GM21360 (cell line): Measurements from ENCODE around the gene NOL3.
A peak's percentile ranks its signal among the peaks of the same experiment; 100 is the strongest.

ENCODE experiments used
- ATAC-seq: cut with Tn5 transposase; IDR thresholded peaks from one replicate; pipeline ENCODE4 v1.9.1; 2021; ENCODE audit warnings: mild to moderate bottlenecking, moderate library complexity; ENCODE audit not compliant: unreplicated experiment

The NOL3 gene

DNA sequence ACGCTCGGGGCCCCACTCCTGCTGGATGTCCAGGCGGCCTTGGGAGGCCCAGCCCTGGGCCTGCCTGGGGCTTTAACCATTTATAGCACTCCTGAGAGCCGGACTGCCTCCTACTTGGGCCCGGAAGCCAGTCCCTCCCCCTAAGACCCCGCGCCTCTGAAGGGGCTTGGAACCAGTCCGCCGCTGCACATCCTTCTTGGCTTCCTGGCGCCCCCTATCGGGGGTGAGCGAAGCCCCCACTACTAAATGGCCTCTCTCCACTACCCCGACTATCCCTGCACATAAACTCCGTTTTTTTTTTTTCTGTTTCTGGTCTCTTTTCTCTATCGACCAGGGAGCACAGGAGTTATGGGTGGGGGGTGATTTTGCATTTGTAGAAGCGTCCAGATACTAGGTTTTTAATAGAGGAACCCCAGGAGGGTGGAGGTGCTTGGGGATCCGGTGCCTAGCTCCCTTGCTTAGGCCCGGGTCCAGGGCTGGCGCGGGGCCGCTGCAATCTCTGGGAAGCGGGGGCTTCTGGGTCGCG lies 633 bp upstream of the NOL3 start:
- ATAC-seq, result no peak

- ATAC-seq, result peak; percentile 1
These were observed 761 bp downstream of the NOL3 start for GRCh38 chr16:67170949-67171649.

GRCh38 chr16:67173323-67173722 lies 3.0 kb downstream of the NOL3 start:
- ATAC-seq, result no peak

DNA sequence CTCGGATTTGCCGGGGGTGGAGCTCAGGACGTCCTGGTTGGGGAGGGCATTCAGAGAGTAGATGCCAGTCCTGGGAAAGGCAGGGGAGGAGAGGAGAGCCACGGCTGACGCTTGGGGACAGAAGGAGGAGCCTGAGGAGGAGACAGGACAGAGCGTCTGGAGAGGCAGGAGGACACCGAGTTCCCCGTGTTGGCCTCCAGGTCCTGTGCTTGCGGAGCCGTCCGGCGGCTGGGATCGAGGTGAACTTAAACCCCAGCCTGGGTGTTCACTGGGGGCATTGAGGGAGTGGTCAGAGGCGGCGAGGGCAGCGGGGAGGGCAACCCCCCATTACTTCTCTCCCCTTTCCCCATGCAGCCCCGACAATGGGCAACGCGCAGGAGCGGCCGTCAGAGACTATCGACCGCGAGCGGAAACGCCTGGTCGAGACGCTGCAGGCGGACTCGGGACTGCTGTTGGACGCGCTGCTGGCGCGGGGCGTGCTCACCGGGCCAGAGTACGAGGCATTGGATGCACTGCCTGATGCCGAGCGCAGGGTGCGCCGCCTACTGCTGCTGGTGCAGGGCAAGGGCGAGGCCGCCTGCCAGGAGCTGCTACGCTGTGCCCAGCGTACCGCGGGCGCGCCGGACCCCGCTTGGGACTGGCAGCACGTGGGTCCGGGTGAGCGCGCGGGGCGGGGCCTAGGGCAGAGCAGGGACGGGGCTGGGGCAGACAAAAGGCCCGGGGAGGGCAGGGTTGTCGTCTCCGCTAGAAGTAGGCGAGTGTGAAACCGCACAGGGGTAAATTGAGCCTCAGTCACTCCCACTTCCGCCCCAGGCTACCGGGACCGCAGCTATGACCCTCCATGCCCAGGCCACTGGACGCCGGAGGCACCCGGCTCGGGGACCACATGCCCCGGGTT lies 3.7 kb downstream of the NOL3 start:
- ATAC-seq, result peak; percentile 42

DNA sequence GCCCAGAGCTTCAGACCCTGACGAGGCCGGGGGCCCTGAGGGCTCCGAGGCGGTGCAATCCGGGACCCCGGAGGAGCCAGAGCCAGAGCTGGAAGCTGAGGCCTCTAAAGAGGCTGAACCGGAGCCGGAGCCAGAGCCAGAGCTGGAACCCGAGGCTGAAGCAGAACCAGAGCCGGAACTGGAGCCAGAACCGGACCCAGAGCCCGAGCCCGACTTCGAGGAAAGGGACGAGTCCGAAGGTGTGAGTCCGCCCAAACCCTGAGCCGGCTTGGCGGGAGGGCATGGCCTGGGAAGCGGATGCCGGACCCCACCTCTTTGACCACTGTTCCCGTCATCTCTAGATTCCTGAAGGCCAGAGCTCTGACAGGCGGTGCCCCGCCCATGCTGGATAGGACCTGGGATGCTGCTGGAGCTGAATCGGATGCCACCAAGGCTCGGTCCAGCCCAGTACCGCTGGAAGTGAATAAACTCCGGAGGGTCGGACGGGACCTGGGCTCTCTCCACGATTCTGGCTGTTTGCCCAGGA lies 4.4 kb downstream of the NOL3 start:
- no peak for ATAC-seq

DNA sequence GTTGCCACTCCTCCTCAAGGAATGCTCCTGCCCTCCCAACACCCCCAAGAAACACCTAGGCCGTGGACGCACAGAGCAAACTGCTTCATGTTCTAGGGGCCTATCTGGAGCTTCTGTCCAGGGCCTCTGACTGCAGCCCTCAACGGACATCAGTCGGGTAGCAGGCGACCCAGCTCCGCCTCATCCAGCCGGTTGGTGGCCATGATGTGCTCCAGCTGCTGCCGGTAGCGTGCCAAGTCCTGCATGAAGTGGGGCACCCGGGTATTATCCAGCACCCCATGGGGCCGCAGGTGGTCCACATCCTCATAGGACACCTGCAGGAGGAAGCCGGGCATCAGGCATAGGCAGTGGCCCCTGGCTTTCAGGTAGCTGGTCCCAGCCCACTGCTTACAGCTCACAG lies 6.3 kb downstream of the NOL3 start:
- no peak for ATAC-seq

DNA sequence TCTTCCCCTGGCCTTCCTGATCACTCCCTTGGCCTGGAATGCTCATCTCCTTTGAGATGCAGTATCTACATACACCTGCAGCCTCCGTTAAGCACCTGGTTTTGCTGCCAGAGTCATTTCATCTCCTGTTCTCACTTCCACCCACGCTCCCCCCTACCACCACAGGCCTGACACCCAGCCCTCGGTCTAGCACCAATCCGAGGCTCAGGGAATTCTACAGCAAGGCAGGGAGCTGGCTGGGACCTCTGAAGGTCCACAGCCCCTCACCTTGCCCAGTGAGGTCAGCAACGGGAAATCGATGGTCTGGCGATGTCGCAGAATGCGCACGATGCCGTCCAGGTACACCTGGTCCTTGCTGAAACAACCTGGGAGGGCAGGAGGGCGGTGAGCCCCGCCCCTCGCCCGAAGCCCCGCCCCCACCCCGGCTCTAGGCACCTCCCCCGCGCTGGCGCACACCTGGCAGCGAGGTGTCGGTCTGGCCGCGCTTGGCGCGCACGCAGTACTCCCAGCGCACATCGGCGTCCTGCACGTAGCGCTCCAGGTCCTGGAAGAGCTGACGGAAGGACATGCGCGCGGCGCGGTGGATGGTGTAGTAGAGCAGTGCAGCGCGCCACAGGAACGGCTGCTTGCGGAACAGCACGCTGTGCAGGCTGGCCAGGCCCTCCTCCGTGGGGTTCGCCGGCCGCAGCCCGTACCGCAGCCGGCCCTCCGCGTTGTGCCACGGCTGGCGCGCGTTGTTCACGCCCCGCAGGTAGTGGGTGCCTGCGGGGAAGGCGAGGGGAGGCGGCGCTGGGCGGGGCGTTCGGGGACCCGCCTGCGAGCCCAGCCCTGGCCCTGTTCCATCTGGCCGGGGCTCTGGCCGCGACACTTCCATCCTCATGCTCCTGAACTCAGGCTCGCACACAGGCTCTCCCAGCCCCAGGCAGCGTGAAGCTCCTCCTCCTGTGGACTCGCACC lies 7.7 kb downstream of the NOL3 start:
- no peak for ATAC-seq

DNA sequence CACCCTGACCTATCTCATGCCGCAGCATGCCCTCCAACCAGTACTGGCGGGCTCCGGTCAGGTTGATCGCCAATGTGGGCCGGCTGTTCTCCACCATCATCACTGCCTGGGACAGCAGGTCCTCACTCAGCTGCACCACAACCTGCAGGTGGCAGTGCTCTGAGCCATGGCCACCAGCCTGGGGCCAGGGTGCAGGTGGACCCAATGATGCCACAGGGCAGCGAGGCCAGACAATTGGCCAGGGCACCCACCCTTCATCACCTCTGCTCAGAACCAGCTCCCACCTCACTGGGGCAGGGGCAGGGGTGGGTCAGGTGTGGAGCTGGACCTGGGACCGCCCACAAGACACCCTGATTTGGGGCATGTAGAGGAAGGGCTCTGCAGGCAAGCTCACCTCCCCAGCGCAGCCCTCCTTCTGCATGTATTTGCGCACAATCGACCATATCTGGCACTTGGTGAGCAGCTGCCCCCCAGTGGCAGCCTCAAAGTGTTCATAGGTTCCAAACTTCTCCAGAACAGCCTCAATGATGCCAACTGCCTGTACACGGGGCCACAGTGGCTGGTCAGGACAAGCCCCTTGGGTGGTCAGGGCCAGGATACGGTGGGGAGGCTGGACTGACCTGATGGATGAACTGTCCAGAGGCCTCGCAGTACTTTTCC lies 9.2 kb downstream of the NOL3 start:
- ATAC-seq, result no peak

GRCh38 chr16:67180166-67180565 lies 9.8 kb downstream of the NOL3 start:
- no peak for ATAC-seq

DNA sequence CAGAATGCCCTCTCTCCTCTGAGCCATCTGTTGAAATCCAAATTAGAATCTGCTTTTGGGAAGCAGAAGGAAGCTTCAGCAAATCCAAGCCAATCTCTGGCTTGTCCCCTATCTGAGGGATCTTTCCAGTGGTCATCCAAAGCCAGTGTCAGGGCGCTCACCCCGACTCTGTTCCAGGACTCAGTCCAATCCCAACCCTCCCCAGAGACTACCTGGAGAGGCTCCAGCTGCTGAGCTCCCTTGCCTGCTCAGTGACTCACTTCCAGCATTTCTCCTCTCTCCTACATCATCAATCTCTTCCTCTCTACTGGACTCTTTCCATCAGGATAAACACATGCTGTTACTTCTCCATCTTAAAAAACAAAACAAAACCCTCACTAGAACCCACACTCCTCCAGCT lies 11.0 kb downstream of the NOL3 start:
- ATAC-seq, result no peak

- no peak for ATAC-seq
These were observed 11.9 kb downstream of the NOL3 start for GRCh38 chr16:67182288-67182687.

- ATAC-seq, result no peak
These were observed 12.9 kb downstream of the NOL3 start for GRCh38 chr16:67183284-67183626.

- ATAC-seq, result peak; percentile 90
These were observed 13.5 kb downstream of the NOL3 start, which contains the start of gene MATCAP1 for GRCh38 chr16:67183627-67184452. TSS of gene MATCAP1 (minus strand) at chr16:67183963. CDS start at chr16:67180610, 3,353 bp downstream.

DNA sequence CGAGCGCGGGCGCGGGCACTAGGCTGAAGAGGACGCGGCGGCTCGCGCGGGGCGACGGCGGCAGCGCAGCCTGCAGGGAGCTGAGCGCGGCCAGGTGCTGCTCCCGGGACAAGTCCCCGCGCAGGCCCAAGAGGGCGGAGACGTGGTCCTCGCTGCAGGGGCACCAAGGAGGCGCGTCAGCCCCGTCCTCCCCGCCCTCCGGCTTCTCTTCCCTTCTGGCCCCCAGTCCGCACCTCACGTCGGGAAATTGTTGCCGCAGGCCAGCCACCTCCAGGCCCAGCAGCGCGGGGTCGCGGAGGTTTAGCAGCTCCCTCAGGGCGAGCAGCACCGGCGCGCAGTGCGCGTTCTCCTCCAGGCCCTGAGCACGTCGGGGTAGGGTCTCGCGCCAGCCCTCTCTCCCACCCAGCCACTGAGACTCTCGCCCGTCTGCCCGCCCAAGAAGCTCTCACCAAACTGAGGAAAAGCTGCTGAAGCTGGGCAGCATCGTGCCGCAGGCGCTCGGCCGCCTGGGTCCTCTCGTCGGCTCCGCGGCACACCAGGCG lies 14.2 kb downstream of the NOL3 start:
- ATAC-seq, result no peak

- ATAC-seq, result no peak
These were observed 14.8 kb downstream of the NOL3 start for GRCh38 chr16:67184995-67185650.

DNA sequence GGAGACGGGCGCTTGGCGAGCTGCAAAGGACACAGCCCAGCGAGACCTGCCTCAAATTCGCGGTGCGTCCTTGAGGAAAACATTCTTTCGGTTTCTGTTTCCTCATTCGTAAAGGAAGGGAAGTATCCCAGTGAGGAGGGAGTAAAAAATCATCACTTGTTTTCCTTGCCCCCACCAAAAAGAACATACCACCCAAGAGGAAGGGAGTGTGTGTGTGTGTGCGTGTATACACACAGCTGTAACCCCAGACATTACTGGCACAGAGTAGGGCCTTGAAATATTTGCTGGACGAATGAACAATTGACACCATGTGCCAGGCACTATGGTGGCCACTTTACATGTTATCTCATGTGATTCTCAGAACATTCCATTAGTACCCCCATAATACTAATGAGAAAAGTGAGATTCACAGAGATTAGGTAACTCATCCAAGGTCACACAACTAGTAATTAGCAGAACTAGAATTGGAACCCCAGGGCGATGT lies 15.4 kb downstream of the NOL3 start:
- no peak for ATAC-seq

GRCh38 chr16:67186550-67186950 lies 16.2 kb downstream of the NOL3 start:
- no peak for ATAC-seq

DNA sequence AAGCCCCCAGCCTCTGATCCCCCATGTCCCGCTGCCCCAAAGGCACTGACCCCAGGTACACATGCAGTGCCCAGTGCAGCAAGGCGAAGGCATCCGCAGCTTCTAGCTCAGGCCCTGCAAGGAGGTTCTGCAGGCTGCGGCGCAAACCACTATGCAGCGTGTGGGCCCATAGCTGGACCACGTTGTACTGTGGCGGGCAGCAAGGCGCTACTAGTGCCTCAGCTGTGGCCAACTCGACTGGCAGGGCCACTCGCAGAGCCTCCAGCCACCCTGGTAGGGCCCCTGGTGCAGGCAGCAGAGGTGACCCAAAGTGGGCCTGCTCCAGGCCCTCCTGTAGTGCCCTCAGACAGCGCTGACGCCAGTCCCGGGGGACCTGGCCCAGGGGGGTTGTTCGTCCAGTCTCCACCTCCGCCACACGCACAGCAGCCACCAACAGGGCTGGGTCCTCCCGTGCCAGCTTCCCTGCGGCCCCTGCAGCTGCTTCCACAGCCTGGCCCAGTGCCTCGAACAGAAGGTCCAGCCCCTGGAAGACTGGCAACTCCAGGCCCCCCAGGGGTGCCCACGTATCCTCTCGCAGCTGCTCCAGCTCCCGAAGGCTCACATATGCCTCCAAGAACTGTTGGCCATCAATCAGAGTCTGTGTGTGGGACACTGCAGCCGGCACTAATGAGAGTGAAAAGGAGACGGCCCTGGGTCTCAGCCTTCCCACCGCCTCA lies 17.0 kb downstream of the NOL3 start:
- no peak for ATAC-seq
